Astrocyte (in vitro differentiated cells and primary cell): ENCODE results near the gene HOXD9.

Experiments used
- CTCF ChIP-seq: IDR thresholded peaks from 2 replicates; pipeline ENCODE4 v1.5.1; 2011; ENCODE audit warnings: low read depth, mild to moderate bottlenecking, inconsistent platforms, low read length, moderate library complexity; ENCODE audit not compliant: insufficient read depth
- EZH2 ChIP-seq: IDR thresholded peaks from 2 replicates; pipeline ENCODE4 v1.6.1; 2012; ENCODE audit warnings: mild to moderate bottlenecking, low read length, inconsistent platforms; ENCODE audit not compliant: insufficient read depth

DNA sequence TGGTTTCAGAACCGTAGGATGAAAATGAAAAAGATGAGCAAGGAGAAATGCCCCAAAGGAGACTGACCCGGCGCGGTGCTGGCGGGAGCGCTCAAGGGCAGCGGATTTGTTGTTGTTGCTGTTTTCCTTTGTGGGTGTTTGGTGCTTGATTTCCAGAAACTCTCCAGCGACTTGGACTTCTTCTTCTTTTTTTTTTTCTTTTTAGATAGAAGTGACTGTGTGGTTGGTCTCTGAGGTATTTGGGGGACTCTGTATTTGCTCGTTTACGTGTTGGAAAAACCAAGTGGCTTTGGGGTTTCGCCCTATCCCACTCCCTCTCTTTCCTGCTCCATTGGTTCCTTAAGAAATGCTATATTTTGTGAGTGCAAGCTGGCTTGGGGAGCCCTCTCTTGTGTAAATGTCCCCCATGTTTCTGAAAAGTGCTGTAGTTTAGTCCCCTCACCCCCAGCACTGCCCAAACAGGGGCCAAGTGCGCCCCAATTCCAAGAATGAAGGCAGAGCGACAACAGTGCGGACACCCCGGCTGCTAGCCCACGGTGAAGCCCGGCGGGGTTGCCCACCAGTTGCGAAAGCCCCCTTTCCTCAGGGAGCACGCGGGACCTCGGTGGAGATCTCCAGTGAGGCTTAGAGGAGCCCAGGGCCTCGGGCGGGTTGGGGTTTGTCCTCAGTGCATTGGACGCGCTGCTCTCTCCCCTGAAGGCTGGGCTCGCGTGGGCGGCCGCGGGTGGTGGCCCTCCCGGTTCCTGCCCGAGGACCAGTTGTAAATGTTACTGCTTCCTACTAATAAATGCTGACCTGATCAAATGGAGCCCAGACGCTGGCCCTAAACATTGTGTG, 1.8 kb downstream of the HOXD9 start:
- TF ChIP-seq CTCF: no peak
- no peak for TF ChIP-seq EZH2
